Esophagus squamous epithelium (tissue), 5 donors: Measurements from ENCODE around the gene TIAL1. TPM values are rescaled to one million over a fixed set of nuclear protein-coding genes. Genes with fewer than 3 reads are reported as not detected.
A peak's percentile ranks its signal among the peaks of the same experiment; 100 is the strongest.

Experiments used
- DNase-seq: peaks from one replicate; lab custom pipeline; 2025; lab: John Stamatoyannopoulos, UW
- H3K27ac ChIP-seq, 4 donors: fragments of 200-600 bp; sonication (generic); one replicate each; pipeline ENCODE4 v1.5.1; 2016 to 2019; ENCODE audit warnings: mild to moderate bottlenecking in 1 of 4
- H3K27me3 ChIP-seq, 4 donors: fragments of 200-600 bp; sonication (generic); 1 replicate in 3 of 4; 2 replicates in 1 of 4; pipeline versions ENCODE4 v1.5.1 to v1.6.0; 2017 to 2021; ENCODE audit warnings: antibody characterized with exemption in 1 of 4
- H3K36me3 ChIP-seq, 3 donors: fragments of 200-600 bp; sonication (generic); one replicate each; pipeline ENCODE4 v1.5.1; 2016 to 2019
- H3K4me1 ChIP-seq, 3 donors: fragments of 200-600 bp; sonication (generic); one replicate each; pipeline ENCODE4 v1.5.1; 2017 to 2019
- H3K4me3 ChIP-seq, 4 donors: fragments of 200-600 bp; sonication (generic); 1 replicate in 3 of 4; 2 replicates in 1 of 4; pipeline ENCODE4 v1.5.1; 2016 to 2019; ENCODE audit warnings: mild to moderate bottlenecking in 2 of 4, moderate library complexity in 1 of 4
- H3K9me3 ChIP-seq, 3 donors: fragments of 200-600 bp; sonication (generic); one replicate each; pipeline ENCODE4 v1.5.1; 2016 to 2019
- CTCF ChIP-seq, 6 experiments: fragments of 450-650 bp in 4 of 6; fragments of 200-600 bp in 2 of 6; sonication (generic) in 2 of 6; IDR thresholded peaks; one replicate each; pipeline ENCODE4 v1.5.1; 2016 to 2019; ENCODE audit warnings: antibody characterized with exemption in 6 of 6, mild to moderate bottlenecking in 4 of 6, moderate library complexity in 4 of 6
- POLR2A ChIP-seq, 4 donors: fragments of 450-650 bp; IDR thresholded peaks; one replicate each; pipeline ENCODE4 v1.6.1; 2017; ENCODE audit warnings: antibody characterized with exemption in 4 of 4, mild to moderate bottlenecking in 4 of 4, moderate library complexity in 3 of 4
- WGBS, 2 donors: methylation state at CpG; one replicate each; pipeline ENCODE4 v1.1.5; 2018; 5-methylcytosine and 5-hydroxymethylcytosine counted together
- intact Hi-C: fragments of 100-400 bp; cut with DNase I; formaldehyde crosslinking; loops from one replicate; pipeline ENCODE4 v1.15.0; 2022
- total RNA-seq, 4 donors: library from RNA; depleted of rRNA; stranded (reverse); fragments of >200 nt; gene quantifications; one replicate each; pipeline ENCODE4 v1.1.0, GENCODE V29; 2016
- donor health status: DM: yes; HTN: yes; CAD: no.

The TIAL1 gene
- total RNA-seq, 4 donors from 2014 or later, result 50.1 to 84.5 (median 65.2) TPM

GRCh38 chr10:119523895-119524719, 72.7 kb downstream of the TIAL1 start:
- TF ChIP-seq POLR2A (IDR thresholded peaks at IDR 0.05) (no peak), CTCF (IDR thresholded peaks at IDR 0.05) (no peak)
- H3K36me3 ChIP-seq, result peaks cover 0 to 38% (median 9%) of the 10 kb centered on the region in 3 donors
- intact Hi-C loops, result no loop called here
- no peaks in the 10 kb centered on the region for H3K27me3 ChIP-seq
- H3K9me3 ChIP-seq, result no peaks in the 10 kb centered on the region
- H3K4me3 ChIP-seq, result no peak overlapping the region
- H3K4me1 ChIP-seq, result peaks cover 0 to 15% (median 4%) of the 10 kb centered on the region in 3 donors
- DNase-seq, result no peak
- peak overlapping the region in 1 of 4 donors; percentile 55 for H3K27ac ChIP-seq
- WGBS, 2 donors, result 64 to 77% methylated on average over 8 to 11 of the region's 19 CpGs

Other genes with a start within 250 kb of the TIAL1 start
- 10 to 100 TPM; 25.5 to 55.8 (median 43.9) TPM for gene RGS10, start 54.2 kb downstream of the TIAL1 start, total RNA-seq
- 100 to 1,000 TPM in 1 of 4 donors, 10 to 100 TPM in 3; 51.6 to 102 (median 57.2) TPM for gene BAG3, start 54.4 kb upstream of the TIAL1 start, total RNA-seq
- gene INPP5F, start 129.1 kb upstream of the TIAL1 start, total RNA-seq, result 10 to 100 TPM in 2 of 4 donors, 1 to 10 TPM in 2; 5.3 to 11.4 (median 9.4) TPM